SK-N-SH (cell line): ENCODE results near the gene SGCE. TPM values are rescaled to one million over a fixed set of nuclear protein-coding genes. Genes with fewer than 3 reads are reported as not detected.

ENCODE experiments used
- CTCF ChIA-PET: fragments of 300-600, 350-600 bp; formaldehyde crosslinking; extraction: SDS; loops from one replicate; lab custom pipeline; 2021; lab: Yijun Ruan, JAX
- POLR2A ChIA-PET: fragments of 350-600 bp; sonication (Branson Sonifier 250); formaldehyde crosslinking; extraction: SDS; loops from one replicate; lab custom pipeline; 2020; ENCODE audit warnings: antibody characterized with exemption, inconsistent platforms; lab: Yijun Ruan, JAX
- DNase-seq: peaks from one replicate; pipeline ENCODE4 v3.0.0; 2012
- H2AFZ ChIP-seq: fragments of 200-600 bp; sonication (generic); 2 replicates; pipeline ENCODE4 v1.8.1; 2016; ENCODE audit warnings: antibody characterized with exemption, mild to moderate bottlenecking, low read depth
- H3F3A ChIP-seq: fragments of 200-600 bp; sonication (generic); replicated peaks from 2 replicates; pipeline ENCODE3; 2016; ENCODE audit warnings: antibody characterized with exemption, mild to moderate bottlenecking; ENCODE audit not compliant: insufficient read depth
- H3K27ac ChIP-seq, 2 experiments: fragments of 200-500 bp in 1 of 2; fragments of 200-600 bp in 1 of 2; sonication (Bioruptor generic) in 1 of 2; sonication (generic), shearing (Covaris generic) in 1 of 2; 2 replicates each; pipeline versions ENCODE4 v1.5.1 to v1.6.1; 2014 to 2016; ENCODE audit warnings: low read depth in 2 of 2, inconsistent platforms in 1 of 2, low read length in 1 of 2, mild to moderate bottlenecking in 1 of 2, mixed read lengths in 1 of 2
- H3K27me3 ChIP-seq: fragments of 200-600 bp; sonication (generic), shearing (Covaris generic); 2 replicates; pipeline ENCODE4 v1.6.1; 2016; ENCODE audit warnings: mixed run types; ENCODE audit not compliant: insufficient read depth
- H3K36me3 ChIP-seq, 2 experiments: fragments of 200-500 bp in 1 of 2; fragments of 200-600 bp in 1 of 2; sonication (Bioruptor generic) in 1 of 2; sonication (generic) in 1 of 2; replicated peaks in 1 of 2; 2 replicates each; pipeline versions ENCODE3 to v1.5.1; 2014 to 2016; ENCODE audit warnings: low read length in 1 of 2, mild to moderate bottlenecking in 1 of 2; ENCODE audit not compliant: insufficient read depth in 2 of 2, control insufficient read depth in 1 of 2
- H3K4me1 ChIP-seq, 2 experiments: fragments of 200-500 bp in 1 of 2; fragments of 200-600 bp in 1 of 2; sonication (Bioruptor generic) in 1 of 2; sonication (generic), shearing (Covaris generic) in 1 of 2; 2 replicates each; pipeline versions ENCODE4 v1.5.1 to v1.6.1; 2014 to 2016; ENCODE audit warnings: low read depth in 1 of 2, low read length in 1 of 2, mixed run types in 1 of 2; ENCODE audit not compliant: insufficient read depth in 2 of 2, control insufficient read depth in 1 of 2
- H3K4me2 ChIP-seq: fragments of 200-600 bp; sonication (generic), shearing (Covaris generic); 2 replicates; pipeline ENCODE4 v1.6.1; 2017; ENCODE audit warnings: mixed run types
- H3K4me3 ChIP-seq, 2 experiments: fragments of 200-500 bp in 1 of 2; fragments of 200-600 bp in 1 of 2; sonication (Bioruptor generic) in 1 of 2; sonication (generic), shearing (Covaris generic) in 1 of 2; 2 replicates each; pipeline versions ENCODE4 v1.5.1 to v1.8.1; 2014 to 2016; ENCODE audit warnings: low read depth in 2 of 2, inconsistent platforms in 1 of 2, low read length in 1 of 2, mild to moderate bottlenecking in 1 of 2, mixed read lengths in 1 of 2, moderate library complexity in 1 of 2
- H3K79me2 ChIP-seq: fragments of 200-600 bp; sonication (generic); 2 replicates; pipeline ENCODE4 v1.8.1; 2017; ENCODE audit warnings: mild to moderate bottlenecking; ENCODE audit not compliant: insufficient read depth
- H3K9ac ChIP-seq: fragments of 200-600 bp; sonication (generic); 2 replicates; pipeline ENCODE4 v1.6.1; 2017; ENCODE audit warnings: mixed run types
- H3K9me2 ChIP-seq: fragments of 200-600 bp; sonication (generic); 2 replicates; pipeline ENCODE4 v1.6.1; 2017; ENCODE audit warnings: mixed run types
- H3K9me3 ChIP-seq: fragments of 200-600 bp; sonication (generic); 2 replicates; pipeline ENCODE4 v1.6.1; 2017; ENCODE audit warnings: mixed run types, mild to moderate bottlenecking, moderate library complexity
- H4K20me1 ChIP-seq: fragments of 200-600 bp; sonication (generic); 2 replicates; pipeline ENCODE4 v1.6.1; 2017; ENCODE audit warnings: mild to moderate bottlenecking, mixed run types; ENCODE audit not compliant: insufficient read depth
- CTCF ChIP-seq: fragments of 200-600 bp; sonication (generic); IDR thresholded peaks from 2 replicates; pipeline ENCODE4 v1.6.1; 2017; ENCODE audit warnings: antibody characterized with exemption, mild to moderate bottlenecking, moderate library complexity
- ELF1 ChIP-seq: IDR thresholded peaks from 2 replicates; pipeline ENCODE4 v1.4.0; 2012
- EP300 ChIP-seq, 2 experiments: IDR thresholded peaks; 2 replicates each; pipeline versions ENCODE4 v1.4.0 to v1.6.1; 2012; ENCODE audit warnings: borderline replicate concordance in 1 of 2, low read depth in 1 of 2, low read length in 1 of 2
- FOSL2 ChIP-seq: IDR thresholded peaks from 2 replicates; pipeline ENCODE4 v1.4.0; 2012; ENCODE audit warnings: low read depth, mild to moderate bottlenecking, moderate library complexity, borderline replicate concordance
- GABPA ChIP-seq: IDR thresholded peaks from 2 replicates; pipeline ENCODE4 v1.4.0; 2012; ENCODE audit warnings: low read depth, mild to moderate bottlenecking
- IRF3 ChIP-seq: fragments of 150-350 bp; IDR thresholded peaks from 2 replicates; pipeline ENCODE4 v1.6.1; 2016; ENCODE audit warnings: mild to moderate bottlenecking, low read depth, low read length
- JUND ChIP-seq: IDR thresholded peaks from 2 replicates; pipeline ENCODE4 v1.4.0; 2012
- MEF2A ChIP-seq: IDR thresholded peaks from 2 replicates; pipeline ENCODE4 v1.4.0; 2012; ENCODE audit warnings: low read depth, borderline replicate concordance
- NFIC ChIP-seq: IDR thresholded peaks from 2 replicates; pipeline ENCODE4 v1.4.0; 2012; ENCODE audit warnings: borderline replicate concordance
- NRF1 ChIP-seq: IDR thresholded peaks from 2 replicates; pipeline ENCODE4 v1.6.1; 2012; ENCODE audit warnings: low read depth, mild to moderate bottlenecking, low read length
- PBX3 ChIP-seq: IDR thresholded peaks from 2 replicates; pipeline ENCODE4; 2012
- POLR2AphosphoS5 ChIP-seq: IDR thresholded peaks from 2 replicates; pipeline ENCODE4 v1.6.1; 2012; ENCODE audit warnings: low read depth, low read length
- RAD21 ChIP-seq: IDR thresholded peaks from 2 replicates; pipeline ENCODE4 v1.6.1; 2012; ENCODE audit warnings: mild to moderate bottlenecking, low read length
- RXRA ChIP-seq: IDR thresholded peaks from 2 replicates; pipeline ENCODE4 v1.4.0; 2012; ENCODE audit warnings: low read depth, mild to moderate bottlenecking, borderline replicate concordance
- SIN3A ChIP-seq: IDR thresholded peaks from 2 replicates; pipeline ENCODE4 v1.6.1; 2012; ENCODE audit warnings: low read depth, mild to moderate bottlenecking, low read length, moderate library complexity, borderline replicate concordance
- TAF1 ChIP-seq: IDR thresholded peaks from 2 replicates; pipeline ENCODE4 v1.6.1; 2012; ENCODE audit warnings: low read depth, mild to moderate bottlenecking, low read length, moderate library complexity, borderline replicate concordance
- TCF12 ChIP-seq: IDR thresholded peaks from 2 replicates; pipeline ENCODE4 v1.4.0; 2012
- TEAD4 ChIP-seq: IDR thresholded peaks from 2 replicates; pipeline ENCODE4 v1.4.0; 2012; ENCODE audit warnings: mild to moderate bottlenecking, borderline replicate concordance; ENCODE audit not compliant: insufficient read depth
- USF1 ChIP-seq: IDR thresholded peaks from 2 replicates; pipeline ENCODE4 v1.4.0; 2012; ENCODE audit warnings: low read depth, borderline replicate concordance
- USF2 ChIP-seq: fragments of 150-350 bp; IDR thresholded peaks from 2 replicates; pipeline ENCODE4 v1.6.1; 2017; ENCODE audit warnings: antibody characterized with exemption, low read length, low read depth, borderline replicate concordance
- YY1 ChIP-seq: IDR thresholded peaks from 2 replicates; pipeline ENCODE4 v1.4.0; 2012; ENCODE audit warnings: low read depth, mild to moderate bottlenecking
- ZBTB33 ChIP-seq: IDR thresholded peaks from 2 replicates; pipeline ENCODE4 v1.4.0; 2012; ENCODE audit warnings: low read depth, borderline replicate concordance
- WGBS: methylation state at CpG from one replicate; pipeline ENCODE4 v1.1.6; 2017; ENCODE audit warnings: low lambda C conversion rate; 5-methylcytosine and 5-hydroxymethylcytosine counted together
- polyA plus RNA-seq, 3 experiments: library from polyadenylated mRNA; depleted of rRNA; stranded (reverse); fragments of >200 nt; gene quantifications; 2 replicates each; pipeline ENCODE4 v1.2.3, GENCODE V29; 2012

Gene SGCE
- 69.5 and 91.3 TPM in 2 replicates for polyA plus RNA-seq (2012; rRNA removed)
- polyA plus RNA-seq (2012; cell fraction: cytosol; rRNA removed): 93.6 and 102 TPM in 2 replicates
- polyA plus RNA-seq (2012; cell fraction: nucleus; rRNA removed): 41.8 and 69.7 TPM in 2 replicates

GRCh38 chr7:94655848-94656657 lies at the start of gene SGCE:
Gene SGCE (minus strand): TSS chr7:94656133. CDS start chr7:94656098, 35 bp downstream.
- CTCF ChIA-PET: interaction anchor here (0.6 to 4.5 kb wide), 42 partner anchors 8 to 1035 kb away, joined by 3 to 64 read pairs (median 4); no protein-coding TSS in a partner anchor
- peak; percentile 95 for DNase-seq
- Histone ChIP-seq H3F3A (peaks cover 15% of the 10 kb centered on the region), H3K9ac (peak within 1 kb of the TSS; percentile 92), H3K4me1 (peaks cover 11 to 21% of the 10 kb centered on the region in 2 experiments; a peak in 3 of 4 replicates), H4K20me1 (peaks cover 10% of the 10 kb centered on the region; the same call in 1 of the 2 replicates), H3K9me2 (no peaks in the 10 kb centered on the region), H3K36me3 (peaks cover 3% of the 10 kb centered on the region in 2 experiments), H2AFZ (peak within 1 kb of the TSS; percentile 96), H3K4me3 (peak within 1 kb of the TSS; percentile 93 to 94), H3K79me2 (peaks cover 47% of the 10 kb centered on the region), H3K4me2 (peak within 1 kb of the TSS; percentile 95), H3K27me3 (no peaks in the 10 kb centered on the region), H3K27ac (peak within 1 kb of the TSS; percentile 73 to 86), H3K9me3 (no peaks in the 10 kb centered on the region)
- POLR2A ChIA-PET: interaction anchor here (1.2 kb wide), 1 partner anchor 75 kb away, joined by 3 read pairs; no protein-coding TSS in a partner anchor
- WGBS: 35% methylated on average over 60 of the region's 63 CpGs
- TF ChIP-seq TEAD4 (no peak), USF2 (no peak), SIN3A (peak; percentile 58; the same call in 1 of the 2 replicates), POLR2AphosphoS5 (peak; percentile 84), YY1 (no peak), CTCF (peak; percentile 57), FOSL2 (no peak), EP300 (IDR thresholded peaks at IDR 0.05; ENCODE audit: borderline replicate concordance in 1 of 2, low read depth in 1 of 2, low read length in 1 of 2) (no peak), TCF12 (no peak), RXRA (no peak), RAD21 (peak; percentile 68), IRF3 (no peak), GABPA (no peak), TAF1 (no peak; the same call in 1 of the 2 replicates), MEF2A (no peak), PBX3 (no peak), USF1 (no peak), NRF1 (no peak), JUND (no peak), NFIC (no peak), ELF1 (no peak), ZBTB33 (peak; percentile 27; the same call in 1 of the 2 replicates)
